COR-L47 (cell line): Measurements from ENCODE around the gene POT1.

Source experiments
- DNase-seq: peaks from one replicate; lab custom pipeline; 2025; lab: John Stamatoyannopoulos, UW

Gene POT1

GRCh38 chr7:124801330-124801895 is 128.2 kb downstream of the POT1 start:
- DNase-seq: no peak

- no peak for DNase-seq
Observed at GRCh38 chr7:124800386-124800785, 129.2 kb downstream of the POT1 start.

GRCh38 chr7:124799448-124799847 is 130.2 kb downstream of the POT1 start:
- DNase-seq: no peak

- no peak for DNase-seq
Observed at GRCh38 chr7:124796771-124797170, 132.9 kb downstream of the POT1 start.

GRCh38 chr7:124792696-124793095 is 136.9 kb downstream of the POT1 start:
- DNase-seq: no peak

- no peak for DNase-seq
Observed at GRCh38 chr7:124792002-124792401, 137.6 kb downstream of the POT1 start.

GRCh38 chr7:124791426-124791825 is 138.2 kb downstream of the POT1 start:
- no peak for DNase-seq

GRCh38 chr7:124790645-124791044 is 139.0 kb downstream of the POT1 start:
- no peak for DNase-seq

- DNase-seq: no peak
Observed at GRCh38 chr7:124785994-124786393, 143.6 kb downstream of the POT1 start.

- DNase-seq: peak; percentile 54
Observed at GRCh38 chr7:124784879-124785818, 144.5 kb downstream of the POT1 start.

- DNase-seq: no peak
Observed at GRCh38 chr7:124783271-124783670, 146.4 kb downstream of the POT1 start.

- DNase-seq: no peak
Observed at GRCh38 chr7:124781907-124782734, 147.5 kb downstream of the POT1 start.

- no peak for DNase-seq
Observed at GRCh38 chr7:124781418-124781817, 148.2 kb downstream of the POT1 start.

GRCh38 chr7:124780608-124781007 is 149.0 kb downstream of the POT1 start:
- DNase-seq: no peak

GRCh38 chr7:124780056-124780455 is 149.6 kb downstream of the POT1 start:
- DNase-seq: no peak

GRCh38 chr7:124779620-124780019 is 150.0 kb downstream of the POT1 start:
- no peak for DNase-seq

- peak; percentile 79 for DNase-seq
Observed at GRCh38 chr7:124779194-124779593, 150.4 kb downstream of the POT1 start.

GRCh38 chr7:124777268-124777667 is 152.4 kb downstream of the POT1 start:
- DNase-seq: no peak

- DNase-seq: no peak
Observed at GRCh38 chr7:124776153-124776552, 153.5 kb downstream of the POT1 start.

- no peak for DNase-seq
Observed at GRCh38 chr7:124775422-124775821, 154.2 kb downstream of the POT1 start.

- no peak for DNase-seq
Observed at GRCh38 chr7:124773938-124774337, 155.7 kb downstream of the POT1 start.

- DNase-seq: no peak
Observed at GRCh38 chr7:124773339-124773738, 156.3 kb downstream of the POT1 start.
